Activated CD4-positive, CD25-positive, alpha-beta regulatory T cell treated with anti-CD3 and anti-CD28 coated beads, Interleukin-2, amount 50 U/mL, for 72 hours (primary cell): Measurements from ENCODE around the gene MFSD12.
"Not testable (repeated sequence)": the region's sequence is repeated elsewhere in the genome, so short reads cannot be mapped to it uniquely, and the experiment has no call there.

Experiments used
- DNase-seq: peaks from one replicate; pipeline ENCODE4 v3.0.0; 2021

The MFSD12 gene

DNA sequence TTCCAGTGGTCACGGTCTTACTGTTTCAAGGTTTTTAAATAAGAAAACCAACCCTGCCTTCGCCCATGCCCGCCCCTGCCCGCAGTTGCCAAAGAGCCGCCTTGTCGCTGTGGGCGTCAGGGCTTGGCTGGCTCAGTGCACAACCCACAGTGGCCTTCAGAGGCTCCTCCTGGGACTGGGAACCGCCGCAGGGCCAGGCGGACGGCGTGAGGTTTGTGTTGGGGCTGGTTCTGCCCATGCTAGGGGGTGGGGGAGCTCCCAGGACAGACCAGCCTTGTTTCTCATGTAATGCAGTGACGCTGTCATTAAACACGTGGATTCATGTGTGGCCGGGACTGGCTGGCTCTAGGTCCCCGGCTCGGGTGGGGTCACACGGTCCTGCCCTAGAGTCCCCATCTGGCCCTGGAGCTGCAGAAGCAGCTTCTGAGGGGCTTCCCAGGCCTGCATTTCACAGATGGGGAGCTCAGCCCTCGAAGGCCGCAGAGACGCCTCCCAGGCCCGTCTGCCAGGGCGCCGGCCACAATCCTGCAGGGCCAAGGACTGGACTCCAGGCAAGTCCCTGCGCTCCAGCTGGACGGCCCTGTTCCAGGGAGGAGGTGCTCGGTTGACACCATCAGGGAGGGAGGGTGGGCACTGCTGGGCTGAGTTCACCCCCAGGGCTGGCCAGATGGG is 20.8 kb downstream of the MFSD12 start:
- no peak for DNase-seq

DNA sequence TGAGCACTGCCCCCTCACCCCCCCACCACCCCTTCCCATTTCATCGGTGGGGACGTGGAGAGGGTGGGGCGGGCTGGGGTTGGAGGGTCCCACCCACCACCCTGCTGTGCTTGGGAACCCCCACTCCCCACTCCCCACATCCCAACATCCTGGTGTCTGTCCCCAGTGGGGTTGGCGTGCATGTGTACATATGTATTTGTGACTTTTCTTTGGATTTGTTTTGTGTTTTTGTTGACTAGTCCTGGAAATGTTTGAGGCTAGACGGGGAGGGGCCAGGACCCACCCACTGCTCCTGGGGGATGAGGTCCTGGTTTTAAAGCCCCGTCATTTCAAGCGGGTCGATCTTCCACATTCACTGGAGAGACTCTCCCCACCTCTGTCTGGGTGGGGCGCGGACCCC is 21.4 kb downstream of the MFSD12 start:
- DNase-seq: no peak

DNA sequence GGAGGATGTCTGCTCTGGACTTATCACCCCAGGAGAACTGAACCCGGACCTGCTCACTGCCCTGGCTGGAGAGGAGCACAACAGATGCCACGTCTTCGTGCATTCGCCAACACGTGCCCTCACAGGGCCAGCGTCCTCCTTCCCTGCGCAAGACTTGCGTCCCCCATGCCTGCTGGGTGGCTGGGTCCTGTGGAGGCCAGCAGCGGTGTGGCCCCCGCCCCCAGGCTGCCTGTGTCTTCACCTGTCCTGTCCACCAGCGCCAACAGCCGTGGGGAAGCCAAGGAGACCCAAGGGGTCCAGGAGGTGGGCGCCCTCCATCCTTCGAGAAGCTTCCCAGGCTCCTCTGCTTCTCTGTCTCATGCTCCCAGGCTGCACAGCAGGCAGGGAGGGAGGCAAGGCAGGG is 21.8 kb downstream of the MFSD12 start:
- DNase-seq: no peak

DNA sequence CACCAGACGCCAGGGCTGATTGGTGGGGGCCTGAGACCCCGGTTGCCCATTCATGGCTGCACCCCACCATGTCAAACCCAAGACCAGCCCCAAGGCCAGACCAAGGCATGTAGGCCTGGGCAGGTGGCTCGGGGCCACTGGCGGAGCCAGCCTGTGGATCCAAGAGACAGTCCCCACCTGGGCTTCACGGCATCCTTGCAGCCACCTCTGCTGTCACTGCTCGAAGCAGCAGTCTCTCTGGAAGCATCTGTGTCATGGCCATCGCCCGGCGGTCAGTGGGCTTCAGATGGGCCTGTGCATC is 22.2 kb downstream of the MFSD12 start:
- DNase-seq: no peak

DNA sequence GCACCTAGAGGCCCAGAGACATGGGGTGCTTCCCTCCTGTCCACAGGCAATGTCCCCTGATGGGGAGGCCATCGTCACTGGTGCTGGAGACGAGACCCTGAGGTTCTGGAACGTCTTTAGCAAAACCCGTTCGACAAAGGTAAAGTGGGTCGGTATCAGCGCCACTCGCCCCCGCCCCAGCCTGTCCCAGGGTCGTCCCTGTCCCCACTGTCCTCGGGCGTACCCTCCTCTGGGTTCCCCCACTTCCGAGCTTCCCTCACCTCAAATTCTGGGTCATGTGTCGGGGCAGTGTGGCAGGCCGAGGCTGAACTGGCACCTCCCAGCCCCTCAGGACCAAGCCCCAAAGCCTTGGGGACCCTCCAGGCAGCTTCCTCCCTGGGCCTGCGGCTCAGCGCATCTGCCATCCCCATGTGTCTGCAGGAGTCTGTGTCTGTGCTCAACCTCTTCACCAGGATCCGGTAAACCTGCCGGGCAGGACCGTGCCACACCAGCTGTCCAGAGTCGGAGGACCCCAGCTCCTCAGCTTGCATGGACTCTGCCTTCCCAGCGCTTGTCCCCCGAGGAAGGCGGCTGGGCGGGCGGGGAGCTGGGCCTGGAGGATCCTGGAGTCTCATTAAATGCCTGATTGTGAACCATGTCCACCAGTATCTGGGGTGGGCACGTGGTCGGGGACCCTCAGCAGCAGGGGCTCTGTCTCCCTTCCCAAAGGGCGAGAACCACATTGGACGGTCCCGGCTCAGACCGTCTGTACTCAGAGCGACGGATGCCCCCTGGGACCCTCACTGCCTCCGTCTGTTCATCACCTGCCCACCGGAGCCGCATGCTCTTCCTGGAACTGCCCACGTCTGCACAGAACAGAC is 22.8 kb downstream of the MFSD12 start:
- DNase-seq: no peak

DNA sequence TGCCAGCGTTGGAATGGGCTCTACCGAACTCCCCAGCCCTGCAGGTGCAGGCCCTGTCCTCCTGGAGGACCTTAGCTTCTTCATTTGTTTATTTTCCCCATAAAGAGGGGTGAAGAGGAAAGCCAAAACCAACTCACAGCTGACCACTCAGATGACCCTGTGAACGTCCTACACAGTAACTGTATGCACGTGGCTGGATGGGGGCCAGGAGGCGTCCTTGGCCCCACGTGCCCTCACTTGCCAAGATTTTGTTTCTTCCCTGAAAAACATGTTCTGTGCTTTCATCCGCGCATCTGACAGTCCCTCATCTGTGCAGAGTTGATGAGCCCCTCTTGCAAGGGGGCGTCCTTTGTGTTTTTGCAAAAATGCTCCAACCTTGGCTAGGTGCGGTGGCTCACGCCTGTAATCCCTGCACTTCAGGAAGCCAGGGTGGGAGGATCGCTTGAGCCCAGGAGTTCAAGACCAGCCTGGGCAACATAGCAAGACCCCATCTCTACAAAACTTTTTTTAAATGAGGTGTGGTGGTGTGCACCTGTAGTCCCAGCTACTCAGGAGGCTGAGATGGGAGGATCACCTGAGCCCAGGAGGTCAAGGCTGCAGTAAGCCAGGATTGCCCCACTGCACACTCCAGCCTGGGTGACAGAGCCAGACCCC is 23.7 kb downstream of the MFSD12 start:
- no peak for DNase-seq

DNA sequence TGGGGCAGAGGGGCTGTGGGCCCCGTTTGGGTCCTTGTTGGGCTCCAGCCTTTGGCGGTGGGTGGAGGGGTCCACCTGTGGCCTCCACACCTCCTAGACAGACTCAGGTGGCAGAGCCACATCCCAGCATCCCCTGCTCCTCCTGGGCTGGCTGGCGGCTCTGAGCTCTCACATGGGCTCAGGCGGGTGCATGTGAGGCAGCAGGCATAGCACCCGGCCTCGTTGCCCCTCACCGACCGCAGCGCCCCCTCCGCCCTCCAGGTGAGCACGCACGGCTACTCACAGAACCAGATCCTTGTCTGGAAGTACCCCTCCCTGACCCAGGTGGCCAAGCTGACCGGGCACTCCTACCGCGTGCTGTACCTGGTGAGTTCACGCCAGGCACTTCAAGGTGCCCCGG is 24.4 kb downstream of the MFSD12 start:
- DNase-seq: no peak

DNA sequence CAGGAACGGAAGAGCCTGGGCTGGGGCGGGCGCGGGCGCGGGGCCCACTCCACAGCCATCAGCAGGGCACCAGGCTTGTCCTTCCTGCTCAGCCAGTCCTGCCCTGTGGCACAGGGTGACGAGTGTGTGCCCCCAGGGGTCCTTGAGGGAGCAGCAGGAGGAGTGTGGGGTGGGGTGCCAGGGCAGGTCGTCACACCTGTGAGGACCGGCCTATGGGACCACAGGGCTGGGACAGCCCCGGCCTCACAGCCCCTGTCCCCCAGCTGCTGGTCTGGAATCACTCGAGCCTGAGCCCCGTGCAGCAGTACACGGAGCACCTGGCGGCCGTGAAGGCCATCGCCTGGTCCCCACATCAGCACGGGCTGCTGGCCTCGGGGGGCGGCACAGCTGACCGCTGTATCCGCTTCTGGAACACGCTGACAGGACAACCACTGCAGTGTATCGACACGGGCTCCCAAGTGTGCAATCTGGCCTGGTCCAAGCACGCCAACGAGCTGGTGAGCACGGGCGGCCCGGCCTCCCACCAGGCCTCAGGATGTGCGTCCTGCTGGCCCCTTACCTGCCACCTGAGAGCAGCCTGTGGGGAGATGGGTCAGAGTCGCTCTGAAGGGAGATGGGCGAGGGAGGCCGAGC is 25.1 kb downstream of the MFSD12 start:
- no peak for DNase-seq

DNA sequence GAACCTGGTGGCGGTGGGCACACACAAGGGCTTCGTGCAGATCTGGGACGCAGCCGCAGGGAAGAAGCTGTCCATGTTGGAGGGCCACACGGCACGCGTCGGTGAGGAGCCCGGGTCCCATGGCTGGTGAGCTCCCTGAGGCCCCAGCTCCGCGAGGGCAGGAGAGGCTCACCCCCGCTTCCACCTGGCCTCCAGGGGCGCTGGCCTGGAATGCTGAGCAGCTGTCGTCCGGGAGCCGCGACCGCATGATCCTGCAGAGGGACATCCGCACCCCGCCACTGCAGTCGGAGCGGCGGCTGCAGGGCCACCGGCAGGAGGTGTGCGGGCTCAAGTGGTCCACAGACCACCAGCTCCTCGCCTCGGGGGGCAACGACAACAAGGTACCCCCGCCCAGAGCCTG is 25.7 kb downstream of the MFSD12 start:
- no peak for DNase-seq

DNA sequence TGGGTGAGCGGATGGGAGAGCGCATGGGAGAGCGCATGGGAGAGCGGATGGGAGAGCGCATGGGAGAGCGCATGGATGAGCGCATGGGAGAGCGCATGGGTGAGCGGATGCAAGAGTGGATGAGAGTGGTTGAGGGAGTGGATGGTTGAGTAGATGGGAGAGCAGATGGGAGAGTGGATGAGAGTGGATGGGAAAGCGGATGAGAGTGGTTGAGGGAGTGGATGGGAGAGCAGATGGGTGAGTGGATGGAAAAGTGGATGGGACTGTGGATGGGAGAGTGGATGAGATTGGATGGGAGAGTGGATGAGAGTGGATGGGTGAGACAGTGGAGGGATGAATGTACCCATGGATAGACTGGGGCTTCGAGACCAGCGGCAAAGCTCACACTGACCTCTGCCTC is 27.0 kb downstream of the MFSD12 start:
- DNase-seq: no peak

DNA sequence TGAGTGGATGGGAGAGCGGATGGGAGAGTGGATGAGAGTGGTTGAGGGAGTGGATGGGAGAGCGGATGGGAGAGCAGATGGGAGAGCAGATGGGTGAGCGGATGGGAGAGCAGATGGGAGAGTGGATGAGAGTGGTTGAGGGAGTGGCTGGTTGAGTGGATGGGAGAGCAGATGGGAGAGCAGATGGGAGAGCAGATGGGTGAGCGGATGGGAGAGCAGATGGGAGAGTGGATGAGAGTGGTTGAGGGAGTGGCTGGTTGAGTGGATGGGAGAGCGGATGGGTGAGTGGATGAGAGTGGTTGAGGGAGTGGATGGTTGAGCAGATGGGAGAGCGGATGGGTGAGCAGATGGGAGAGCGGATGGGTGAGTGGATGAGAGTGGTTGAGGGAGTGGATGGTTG is 28.1 kb downstream of the MFSD12 start:
- not testable (repeated sequence) for DNase-seq

DNA sequence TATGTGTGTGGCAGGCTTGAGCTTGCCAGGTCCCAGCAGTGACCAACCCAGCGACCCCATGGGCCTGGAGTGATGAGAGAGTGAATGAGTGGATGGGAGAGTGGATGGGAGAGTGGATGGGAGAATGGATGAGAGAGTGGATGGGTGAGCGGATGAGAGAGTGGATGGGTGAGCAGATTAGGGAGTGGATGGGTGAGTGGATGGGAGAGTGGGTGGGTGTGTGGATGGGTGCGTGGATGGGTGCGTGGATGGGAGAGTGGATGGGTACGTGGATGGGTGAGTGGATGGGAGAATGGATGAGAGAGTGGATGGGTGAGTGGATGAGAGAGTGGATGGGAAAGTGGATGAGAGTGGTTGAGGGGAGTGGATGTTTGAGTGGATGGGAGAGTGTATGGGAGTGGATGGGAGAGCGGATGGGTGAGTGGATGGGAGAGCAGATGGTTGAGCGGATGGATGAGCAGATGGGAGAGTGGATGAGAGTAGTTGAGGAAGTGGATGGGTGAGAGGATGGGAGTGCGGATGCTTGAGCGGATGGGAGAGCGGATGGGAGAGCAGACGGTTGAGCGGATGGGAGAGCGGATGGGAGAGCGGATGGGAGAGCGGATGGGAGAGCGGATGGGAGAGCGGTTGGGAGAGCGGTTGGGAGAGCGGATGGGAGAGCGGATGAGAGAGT is 28.7 kb downstream of the MFSD12 start:
- no peak for DNase-seq

DNA sequence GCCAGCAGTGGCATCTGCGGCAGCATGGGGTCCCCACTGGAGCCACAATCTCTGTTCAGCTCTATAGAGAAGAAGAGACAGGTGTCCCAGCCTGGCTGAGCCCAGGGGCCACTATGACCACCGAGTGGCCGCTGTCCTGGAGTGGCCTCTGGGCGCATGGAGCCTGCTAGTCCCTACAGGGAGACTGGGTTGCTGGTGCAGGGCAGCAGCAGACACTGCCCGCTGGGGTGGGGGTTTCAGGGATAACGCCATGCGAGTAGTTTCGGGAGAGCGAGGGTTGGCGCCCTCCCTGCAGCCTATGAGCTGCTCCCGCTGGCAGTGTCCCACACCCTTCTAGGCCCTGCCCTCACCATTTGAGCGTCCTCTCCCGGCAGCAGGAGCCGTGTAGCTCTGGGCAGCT is 29.3 kb downstream of the MFSD12 start:
- no peak for DNase-seq

DNA sequence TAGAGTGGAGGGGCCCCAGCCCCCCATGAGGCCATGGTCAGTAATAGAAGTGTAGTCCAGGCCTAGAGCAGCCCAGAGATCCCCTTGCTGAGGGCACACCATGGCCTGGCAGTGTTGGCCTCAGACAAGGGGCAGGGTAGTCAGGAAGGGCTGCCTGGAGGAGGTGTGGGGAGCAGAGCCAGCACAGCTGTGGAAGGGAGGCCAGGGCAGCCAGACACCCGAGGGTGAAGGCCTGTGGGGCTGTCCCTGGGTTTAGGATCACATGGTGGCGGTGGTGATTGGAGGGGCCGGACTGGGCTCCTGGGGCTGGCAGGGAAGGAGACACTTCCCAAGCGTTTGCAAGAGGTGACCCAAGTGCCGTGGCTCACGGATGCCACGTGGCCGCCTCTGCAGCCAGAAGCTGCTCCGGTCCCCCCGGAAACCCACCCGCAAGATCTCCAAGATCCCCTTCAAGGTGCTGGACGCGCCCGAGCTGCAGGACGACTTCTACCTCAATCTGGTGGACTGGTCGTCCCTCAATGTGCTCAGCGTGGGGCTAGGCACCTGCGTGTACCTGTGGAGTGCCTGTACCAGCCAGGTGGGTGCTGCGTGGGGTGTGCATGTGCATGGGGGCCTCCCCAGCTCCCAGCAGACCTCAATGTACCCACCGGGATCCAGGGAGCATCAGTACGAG is 30.0 kb downstream of the MFSD12 start:
- no peak for DNase-seq

DNA sequence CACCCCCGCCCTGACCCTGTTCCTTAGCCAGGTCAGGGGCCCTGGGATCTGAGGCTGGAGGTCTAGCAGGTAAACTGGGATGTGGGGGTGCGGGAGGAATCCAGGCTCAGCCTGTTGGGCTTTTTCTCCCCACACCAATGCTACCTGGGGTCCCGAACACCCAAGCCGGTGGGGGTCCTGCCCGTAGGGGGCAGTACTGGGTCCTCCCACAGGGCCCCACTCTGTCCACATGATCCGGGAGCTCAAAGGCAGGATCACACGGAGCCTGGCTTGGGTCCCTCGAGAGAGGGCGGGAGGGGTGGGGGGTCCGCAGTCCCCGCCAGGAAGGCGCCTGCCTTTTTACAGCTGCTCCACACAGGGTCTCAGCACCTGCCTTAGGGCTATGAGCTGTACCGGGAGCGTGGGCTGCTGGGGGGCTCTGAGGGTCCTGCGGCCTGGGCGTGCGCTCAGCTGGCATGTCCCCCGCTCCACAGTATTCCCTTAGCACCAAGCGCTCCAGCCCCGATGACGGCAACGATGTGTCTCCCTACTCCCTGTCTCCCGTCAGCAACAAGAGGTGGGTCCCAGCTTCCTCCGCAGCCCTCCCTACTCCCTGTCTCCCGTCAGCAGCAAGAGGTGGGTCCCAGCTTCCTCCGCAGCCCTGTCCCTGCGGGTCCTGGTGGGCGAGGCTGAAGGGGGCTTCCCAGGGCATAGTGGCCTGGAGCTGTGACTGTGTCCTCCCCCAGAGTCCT is 30.7 kb downstream of the MFSD12 start:
- DNase-seq: no peak

DNA sequence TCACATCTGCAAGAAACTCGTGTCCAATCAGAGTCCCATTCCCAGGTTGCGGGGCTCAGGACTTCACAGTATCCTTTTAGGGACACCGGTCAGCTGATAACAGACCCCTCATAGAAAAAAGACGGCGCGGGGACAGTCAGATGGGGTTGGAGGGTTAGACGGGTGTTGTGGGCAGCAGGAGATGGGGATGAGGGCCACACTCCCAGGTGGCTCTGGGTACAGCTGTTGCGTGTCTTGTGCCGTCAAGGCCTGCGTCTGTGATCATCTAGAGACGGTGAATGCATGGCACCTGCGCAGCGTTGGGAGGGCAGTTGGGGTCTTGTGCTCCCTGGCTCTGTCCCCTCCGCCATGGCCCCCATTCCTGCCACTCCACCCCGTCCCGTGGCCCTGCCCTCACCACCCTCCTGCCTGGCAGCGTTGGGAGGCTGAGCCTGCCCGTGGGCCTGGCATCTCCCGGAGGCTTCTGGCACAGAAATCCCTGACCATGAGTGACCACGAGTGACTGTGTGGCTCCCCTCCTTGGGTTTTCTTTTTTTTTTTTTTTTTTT is 32.4 kb downstream of the MFSD12 start:
- no peak for DNase-seq

DNA sequence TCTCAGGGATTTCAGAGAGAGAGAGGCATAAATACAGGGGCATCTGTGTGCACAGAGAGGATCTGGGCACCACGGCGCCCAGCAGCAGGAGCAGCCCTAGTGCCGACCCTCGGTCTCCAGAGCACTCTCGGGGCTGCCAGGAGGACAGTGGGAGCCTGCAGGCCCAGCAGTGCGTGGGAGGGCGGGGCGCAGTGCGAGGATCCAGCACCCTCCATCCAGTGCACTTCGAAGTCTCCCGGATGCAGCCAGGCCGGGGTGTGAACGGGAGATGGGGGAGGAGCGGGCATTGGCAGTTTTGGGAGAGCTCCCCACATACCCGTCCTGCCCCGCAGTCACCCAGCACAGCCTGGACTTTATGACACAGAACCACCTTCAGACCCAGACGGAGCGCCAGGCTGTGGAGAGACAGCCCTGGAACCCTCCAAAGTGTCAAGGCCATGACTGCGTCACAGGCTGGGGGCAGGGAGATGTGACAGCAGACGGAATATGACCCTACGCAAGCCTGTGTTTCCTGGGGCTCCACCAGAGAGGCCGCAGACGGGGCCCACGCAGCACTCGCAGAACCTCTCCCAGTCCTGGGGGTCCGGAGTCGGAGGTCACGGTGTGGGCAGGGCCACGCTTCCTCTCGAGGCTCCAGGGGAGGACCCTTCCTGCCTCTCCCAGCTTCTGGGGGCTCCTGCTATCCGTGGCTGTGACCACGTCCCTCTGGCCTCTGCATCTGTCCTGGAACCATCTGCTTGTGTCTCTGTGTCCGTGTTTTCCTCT is 33.1 kb downstream of the MFSD12 start:
- no peak for DNase-seq

DNA sequence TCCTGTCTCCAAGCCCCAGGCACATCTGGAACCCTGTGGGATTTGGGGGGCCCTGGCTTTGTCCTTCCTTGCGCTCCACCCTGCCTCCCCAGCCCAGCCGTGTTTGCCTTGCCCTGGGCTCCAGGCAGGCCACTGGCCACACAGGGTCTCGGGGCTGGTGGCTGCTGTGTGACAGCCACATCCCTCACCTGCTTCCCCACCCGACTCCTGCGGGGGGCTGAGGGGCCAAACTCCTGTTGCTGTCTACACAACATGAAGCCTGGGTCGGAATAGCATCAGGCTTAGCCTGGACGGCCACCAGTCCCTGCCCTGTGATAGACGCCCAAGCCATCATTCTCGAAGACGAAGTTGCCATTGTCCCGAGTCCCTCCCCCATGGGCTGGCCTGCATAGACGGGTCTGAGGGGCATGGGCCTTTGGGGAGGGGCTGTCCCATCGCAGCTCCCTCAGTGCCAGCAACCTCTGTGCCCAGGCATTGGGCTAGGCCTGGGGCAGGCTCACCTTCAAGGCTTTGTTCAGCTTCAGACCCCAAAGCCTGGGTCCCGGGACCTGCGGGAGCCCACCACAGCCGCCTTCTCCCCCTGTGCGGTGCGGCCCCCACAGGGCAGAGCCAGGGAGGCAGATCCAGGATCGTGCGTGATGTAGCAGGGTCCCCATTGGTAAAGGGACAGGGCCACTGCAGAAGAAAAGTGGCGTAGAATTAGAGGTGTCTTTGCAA is 33.9 kb downstream of the MFSD12 start:
- DNase-seq: no peak

DNA sequence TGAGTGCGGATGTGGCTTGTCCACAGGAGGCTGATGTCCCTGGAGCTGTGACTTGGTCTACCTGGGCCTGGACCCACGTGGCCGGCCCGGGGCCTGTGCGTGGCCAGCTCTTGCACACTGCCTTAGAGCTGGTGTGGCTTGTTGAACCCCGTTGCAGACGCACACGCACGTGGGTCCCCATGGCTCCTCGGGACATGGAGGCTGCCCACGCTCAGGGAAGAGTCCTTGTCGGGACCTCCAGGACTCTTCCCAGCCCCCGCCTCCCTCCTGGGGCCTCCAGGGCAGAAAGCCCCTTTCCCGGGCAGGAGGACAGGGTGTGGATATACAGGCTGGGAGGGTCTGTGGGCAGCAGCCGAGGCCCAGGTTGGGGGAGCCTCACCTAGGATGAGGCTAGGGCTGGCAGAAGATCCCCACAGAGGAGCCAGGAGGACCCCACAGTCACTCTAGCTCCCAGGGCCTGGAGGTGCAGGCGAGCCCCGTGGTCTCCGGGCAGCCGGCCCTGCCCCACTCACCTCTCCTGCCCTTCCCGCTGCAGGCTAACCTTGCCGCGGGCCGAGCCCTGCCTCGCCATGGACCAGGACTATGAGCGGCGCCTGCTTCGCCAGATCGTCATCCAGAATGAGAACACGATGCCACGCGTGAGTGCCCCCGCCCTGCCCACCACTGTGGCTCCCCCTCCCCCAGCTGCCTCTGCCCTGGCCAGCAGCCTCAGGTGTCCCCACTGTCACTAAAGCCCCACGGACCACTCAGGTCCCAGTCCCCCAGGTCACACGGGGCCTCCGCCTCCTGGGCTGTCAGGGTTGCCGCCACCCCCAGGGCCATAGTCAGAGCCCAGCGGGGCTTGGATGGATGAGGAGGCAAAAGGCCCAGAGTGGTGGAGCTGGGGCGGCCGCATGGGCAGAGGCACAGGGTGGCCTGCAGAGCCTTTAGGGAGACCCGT is 34.7 kb downstream of the MFSD12 start:
- no peak for DNase-seq
